ENCODE data around the gene TM4SF5. TPM values are rescaled to one million over a fixed set of nuclear protein-coding genes. Genes with fewer than 3 reads are reported as not detected.

The TM4SF5 gene
- total RNA-seq, 2 donors from 2014 or later: 1.8 to 2.0 TPM

DNA sequence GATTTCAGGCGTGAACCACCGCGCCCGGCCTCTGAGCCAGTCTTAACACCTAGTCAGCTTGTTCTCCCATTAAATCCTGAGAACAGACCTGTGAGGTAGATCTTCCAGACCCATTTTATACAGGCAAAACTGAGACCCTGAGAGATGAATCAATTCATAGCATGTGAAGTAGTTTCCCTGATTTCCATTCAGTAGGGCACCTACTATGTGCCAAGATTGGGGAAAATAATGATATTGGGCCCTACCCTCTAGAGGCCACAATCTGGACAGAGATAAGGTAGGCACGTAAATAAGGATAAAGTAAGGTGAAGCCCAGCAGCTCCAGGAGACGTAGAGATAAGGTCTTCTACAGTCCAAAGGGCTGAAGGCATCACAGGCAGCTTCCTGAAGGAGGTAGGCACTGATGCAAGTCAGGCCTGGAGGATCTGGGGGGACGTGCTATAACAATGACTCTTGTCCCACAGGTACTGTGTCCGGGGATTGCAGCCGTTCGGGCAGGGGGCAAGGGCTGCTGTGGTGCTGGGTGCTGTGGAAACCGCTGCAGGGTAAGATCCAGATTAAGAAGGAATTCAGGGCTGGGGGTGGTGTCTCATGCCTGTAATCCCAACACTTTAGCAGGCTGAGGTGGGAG, 8.8 kb downstream of the TM4SF5 start:
- Histone ChIP-seq H3K9me3 (no peaks in the 10 kb centered on the region), H3K27me3 (peaks cover 0 to 13% of the 10 kb centered on the region in 2 donors), H3K4me3 (no peak overlapping the region), H3K27ac (no peak overlapping the region), H3K36me3 (replicated peaks in 1 of 2; ENCODE audit: insufficient read depth in 1 of 2, low read depth in 2 of 2) (no peaks in the 10 kb centered on the region), H3K4me1 (peaks cover 4% of the 10 kb centered on the region)
- WGBS, 2 donors: 64 to 68% methylated on average over 11 of the region's 11 CpGs
- TF ChIP-seq POLR2A (IDR thresholded peaks at IDR 0.05): no peak
- ATAC-seq (no peak), DNase-seq (no peak)
- intact Hi-C loops (cut with DNase I): no loop called here

DNA sequence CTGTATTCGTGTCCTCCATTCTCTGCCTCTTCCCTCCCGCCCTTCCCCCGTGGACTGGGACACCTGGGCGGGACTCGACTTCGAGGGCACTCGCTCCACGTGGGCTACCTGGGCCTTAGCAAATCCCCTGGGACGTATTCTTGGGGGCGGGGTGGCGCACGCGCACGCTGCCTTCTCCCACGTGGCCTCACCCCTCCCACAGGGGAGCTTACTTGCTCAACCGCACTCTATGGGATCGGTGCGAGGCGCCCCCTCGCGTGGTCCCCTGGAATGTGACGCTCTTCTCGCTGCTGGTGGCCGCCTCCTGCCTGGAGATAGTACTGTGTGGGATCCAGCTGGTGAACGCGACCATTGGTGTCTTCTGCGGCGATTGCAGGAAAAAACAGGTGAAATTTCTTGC, 11.0 kb downstream of the TM4SF5 start:
- 25 to 30% methylated on average over 20 to 26 of the region's 28 CpGs for WGBS, 2 donors
- peaks cover 0 to 21% of the 10 kb centered on the region in 2 donors for H3K27me3 ChIP-seq
- no peak overlapping the region for H3K4me3 ChIP-seq
- H3K36me3 ChIP-seq (replicated peaks in 1 of 2; ENCODE audit: insufficient read depth in 1 of 2, low read depth in 2 of 2): no peaks in the 10 kb centered on the region
- no peak overlapping the region for H3K27ac ChIP-seq
- H3K9me3 ChIP-seq: no peaks in the 10 kb centered on the region
- DNase-seq (peak in 1 of 4 donors; percentile 27), ATAC-seq (no peak)
- H3K4me1 ChIP-seq: peaks cover 25% of the 10 kb centered on the region
- intact Hi-C loops (cut with DNase I): no loop called here
- TF ChIP-seq POLR2A (IDR thresholded peaks at IDR 0.05): no peak
- TF ChIP-seq, protein P1, sequence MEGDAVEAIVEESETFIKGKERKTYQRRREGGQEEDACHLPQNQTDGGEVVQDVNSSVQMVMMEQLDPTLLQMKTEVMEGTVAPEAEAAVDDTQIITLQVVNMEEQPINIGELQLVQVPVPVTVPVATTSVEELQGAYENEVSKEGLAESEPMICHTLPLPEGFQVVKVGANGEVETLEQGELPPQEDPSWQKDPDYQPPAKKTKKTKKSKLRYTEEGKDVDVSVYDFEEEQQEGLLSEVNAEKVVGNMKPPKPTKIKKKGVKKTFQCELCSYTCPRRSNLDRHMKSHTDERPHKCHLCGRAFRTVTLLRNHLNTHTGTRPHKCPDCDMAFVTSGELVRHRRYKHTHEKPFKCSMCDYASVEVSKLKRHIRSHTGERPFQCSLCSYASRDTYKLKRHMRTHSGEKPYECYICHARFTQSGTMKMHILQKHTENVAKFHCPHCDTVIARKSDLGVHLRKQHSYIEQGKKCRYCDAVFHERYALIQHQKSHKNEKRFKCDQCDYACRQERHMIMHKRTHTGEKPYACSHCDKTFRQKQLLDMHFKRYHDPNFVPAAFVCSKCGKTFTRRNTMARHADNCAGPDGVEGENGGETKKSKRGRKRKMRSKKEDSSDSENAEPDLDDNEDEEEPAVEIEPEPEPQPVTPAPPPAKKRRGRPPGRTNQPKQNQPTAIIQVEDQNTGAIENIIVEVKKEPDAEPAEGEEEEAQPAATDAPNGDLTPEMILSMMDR (IDR thresholded peaks at IDR 0.05): peak in 1 of 7 experiments; percentile 13

DNA sequence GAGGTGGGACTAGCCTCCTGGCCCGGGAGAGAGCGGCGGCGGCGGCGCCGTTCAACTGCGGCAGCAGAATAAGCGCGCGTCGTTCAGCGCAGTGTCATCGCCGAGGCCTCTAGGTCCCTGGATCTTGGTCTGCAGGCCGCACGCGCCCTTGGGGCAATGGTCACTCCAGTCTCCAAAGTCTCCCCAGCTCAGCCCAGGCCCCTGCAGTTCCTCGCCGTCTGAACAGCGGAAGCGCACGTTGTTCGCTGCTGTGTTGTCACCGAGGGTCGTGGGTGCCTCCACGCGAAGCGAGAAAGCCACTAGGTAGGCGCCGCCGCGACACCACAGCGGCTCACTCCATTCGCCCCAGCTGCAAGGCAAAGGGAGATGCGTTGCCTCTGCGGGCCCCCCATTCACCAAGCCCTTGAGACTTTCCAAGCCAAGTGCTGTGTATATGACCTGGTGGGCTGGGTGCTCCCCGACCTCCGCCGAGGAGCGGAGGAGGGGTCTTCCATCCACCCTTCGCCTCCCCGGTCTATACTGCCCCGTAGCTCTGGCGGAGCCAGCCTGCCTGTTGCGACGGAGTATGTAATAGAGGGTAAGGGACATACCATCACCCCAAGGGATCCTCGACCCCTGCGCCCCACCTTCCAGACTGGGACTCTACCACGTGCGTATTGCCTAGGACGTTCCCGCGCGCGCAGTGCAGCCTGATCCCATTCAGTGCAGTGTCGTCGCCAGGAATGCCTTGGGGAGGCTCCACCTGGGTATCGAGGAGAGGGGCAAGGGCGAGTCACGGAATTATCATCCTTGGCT, 13.8 kb downstream of the TM4SF5 start:
- Histone ChIP-seq H3K4me1 (peaks cover 46% of the 10 kb centered on the region), H3K27me3 (peaks cover 0 to 21% of the 10 kb centered on the region in 2 donors), H3K4me3 (no peak overlapping the region), H3K27ac (no peak overlapping the region), H3K9me3 (no peaks in the 10 kb centered on the region), H3K36me3 (replicated peaks in 1 of 2; ENCODE audit: insufficient read depth in 1 of 2, low read depth in 2 of 2) (no peaks in the 10 kb centered on the region)
- intact Hi-C loops (cut with DNase I): loop anchor here (5.0 kb wide), 2 partner anchors 53 to 102 kb away; partner anchors contain the start of gene MED11
- TF ChIP-seq, protein P1 (IDR thresholded peaks at IDR 0.05): no peak
- no peak for TF ChIP-seq POLR2A (IDR thresholded peaks at IDR 0.05)
- no peak for DNase-seq
- WGBS, 2 donors: 4 to 14% methylated on average over 19 to 58 of the region's 61 CpGs
- no peak for ATAC-seq

DNA sequence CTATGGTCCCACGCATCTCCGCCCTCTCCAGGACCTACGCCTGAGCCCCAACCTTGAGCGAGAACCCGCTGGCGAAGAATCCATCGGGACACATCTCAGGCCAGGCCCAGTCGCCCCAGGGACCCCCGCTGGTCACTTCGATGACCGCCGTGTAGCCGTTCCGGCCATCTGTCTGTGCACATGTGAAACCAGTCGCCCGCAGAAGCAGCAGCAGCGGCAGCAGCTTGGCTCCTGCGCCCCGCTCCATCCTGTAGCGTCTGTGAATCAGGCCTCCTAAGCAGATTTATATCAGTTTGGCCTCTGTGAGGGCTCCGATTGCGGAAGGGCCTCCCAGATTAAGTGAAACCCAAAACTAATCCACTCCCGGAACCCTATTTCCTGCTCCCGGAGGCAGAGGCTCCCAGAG, 14.4 kb downstream of the TM4SF5 start, which contains the start of gene VMO1:
Gene VMO1, minus strand, starts transcription at position 259 of the 406 bp plus-strand sequence. Its CDS starts 12 bp downstream, at position 247.
- Histone ChIP-seq H3K4me3 (no peak within 1 kb of the TSS), H3K9me3 (no peaks in the 10 kb centered on the region), H3K36me3 (replicated peaks in 1 of 2; ENCODE audit: insufficient read depth in 1 of 2, low read depth in 2 of 2) (no peaks in the 10 kb centered on the region), H3K4me1 (peaks cover 49% of the 10 kb centered on the region), H3K27ac (no peak within 1 kb of the TSS), H3K27me3 (peaks cover 0 to 21% of the 10 kb centered on the region in 2 donors)
- ATAC-seq (no peak), DNase-seq (peak in 2 of 4 donors; percentile 22 to 24)
- TF ChIP-seq, protein P1 (IDR thresholded peaks at IDR 0.05): no peak
- TF ChIP-seq POLR2A (IDR thresholded peaks at IDR 0.05): peak in 1 of 3 donors; percentile 18
- 8 to 14% methylated on average over 10 to 23 of the region's 24 CpGs for WGBS, 2 donors
- intact Hi-C loops (cut with DNase I): loop anchor here (5.0 kb wide), 2 partner anchors 54 to 101 kb away; partner anchors contain the start of gene MED11

DNA sequence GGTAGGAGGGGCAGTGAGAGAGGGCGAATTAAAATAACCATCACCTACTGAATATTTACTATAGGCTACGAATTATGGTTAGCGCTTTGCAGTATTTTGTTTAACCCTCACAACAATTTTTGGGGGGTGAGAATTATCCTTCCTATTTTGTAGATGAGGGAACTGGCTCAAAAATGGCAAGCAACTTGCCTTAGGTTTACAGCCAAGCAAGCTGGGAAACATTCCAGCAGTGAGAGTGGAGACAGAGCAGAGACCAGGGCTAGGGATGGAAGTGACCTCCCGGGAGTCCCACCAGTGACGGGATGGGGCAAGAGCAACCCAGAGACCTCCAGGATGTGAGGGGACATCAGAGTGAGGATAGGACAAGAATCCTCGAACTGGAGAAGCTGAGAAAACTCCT, 14.8 kb downstream of the TM4SF5 start:
- no peak for DNase-seq
- Histone ChIP-seq H3K4me1 (peaks cover 49% of the 10 kb centered on the region), H3K36me3 (replicated peaks in 1 of 2; ENCODE audit: insufficient read depth in 1 of 2, low read depth in 2 of 2) (no peaks in the 10 kb centered on the region), H3K4me3 (no peak overlapping the region), H3K9me3 (no peaks in the 10 kb centered on the region), H3K27ac (no peak overlapping the region), H3K27me3 (peaks cover 0 to 21% of the 10 kb centered on the region in 2 donors)
- WGBS, 2 donors: 18 to 20% methylated on average over 6 of the region's 6 CpGs
- ATAC-seq: no peak
- TF ChIP-seq, protein P1 (IDR thresholded peaks at IDR 0.05): no peak
- peak in 1 of 3 donors; percentile 1 for TF ChIP-seq POLR2A (IDR thresholded peaks at IDR 0.05)
- intact Hi-C loops (cut with DNase I): loop anchor here (5.0 kb wide), 2 partner anchors 54 to 101 kb away; partner anchors contain the start of gene MED11
